ENCODE measurements around the gene IL1RAP.

- TF ChIP-seq CTCF (IDR thresholded peaks at IDR 0.05; ENCODE audit: low read depth, low read length) (no peak), MAX (IDR thresholded peaks at IDR 0.05; ENCODE audit: low read depth, low read length) (no peak)
These were observed 67.2 kb downstream of the IL1RAP start for GRCh38 chr3:190581041-190581541.
